Measurements from ENCODE around the gene CDY2B.
"Not testable (repeated sequence)": the region's sequence is repeated elsewhere in the genome, so short reads cannot be mapped to it uniquely, and the experiment has no call there.

CDY2B gene, protein sequence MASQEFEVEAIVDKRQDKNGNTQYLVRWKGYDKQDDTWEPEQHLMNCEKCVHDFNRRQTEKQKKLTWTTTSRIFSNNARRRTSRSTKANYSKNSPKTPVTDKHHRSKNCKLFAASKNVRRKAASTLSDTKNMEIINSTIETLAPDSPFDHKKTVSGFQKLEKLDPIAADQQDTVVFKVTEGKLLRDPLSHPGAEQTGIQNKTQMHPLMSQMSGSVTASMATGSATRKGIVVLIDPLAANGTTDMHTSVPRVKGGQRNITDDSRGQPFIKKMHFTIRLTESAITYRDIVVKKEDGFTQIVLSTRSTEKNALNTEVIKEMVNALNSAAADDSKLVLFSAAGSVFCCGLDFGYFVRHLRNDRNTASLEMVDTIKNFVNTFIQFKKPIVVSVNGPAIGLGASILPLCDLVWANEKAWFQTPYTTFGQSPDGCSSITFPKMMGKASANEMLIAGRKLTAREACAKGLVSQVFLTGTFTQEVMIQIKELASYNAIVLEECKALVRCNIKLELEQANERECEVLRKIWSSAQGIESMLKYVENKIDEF

DNA sequence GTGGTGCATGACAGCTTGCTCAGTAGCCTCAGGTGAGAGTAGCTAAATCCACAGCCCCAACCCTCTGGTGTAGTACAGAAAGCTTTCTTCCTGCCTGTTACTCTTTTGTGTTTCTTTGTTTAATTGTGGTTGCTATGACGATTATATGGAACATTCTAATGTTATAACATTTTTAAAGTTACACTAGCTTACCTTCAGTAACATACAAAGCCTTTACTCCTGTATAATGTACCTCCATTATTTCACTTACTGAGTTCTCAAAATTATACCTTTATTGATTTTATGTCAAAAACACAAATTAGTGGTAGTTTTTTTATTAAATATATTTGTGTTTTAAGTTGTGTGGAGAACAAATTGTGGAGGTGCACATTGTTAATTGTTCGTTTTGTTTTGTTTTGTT, at the start of gene CDY2B:
TSS of gene CDY2B (minus strand) at position 101 of the 400 bp plus-strand sequence. CDS start 328 bp downstream, outside the sequence.
- not testable (repeated sequence) for DNase-seq

DNA sequence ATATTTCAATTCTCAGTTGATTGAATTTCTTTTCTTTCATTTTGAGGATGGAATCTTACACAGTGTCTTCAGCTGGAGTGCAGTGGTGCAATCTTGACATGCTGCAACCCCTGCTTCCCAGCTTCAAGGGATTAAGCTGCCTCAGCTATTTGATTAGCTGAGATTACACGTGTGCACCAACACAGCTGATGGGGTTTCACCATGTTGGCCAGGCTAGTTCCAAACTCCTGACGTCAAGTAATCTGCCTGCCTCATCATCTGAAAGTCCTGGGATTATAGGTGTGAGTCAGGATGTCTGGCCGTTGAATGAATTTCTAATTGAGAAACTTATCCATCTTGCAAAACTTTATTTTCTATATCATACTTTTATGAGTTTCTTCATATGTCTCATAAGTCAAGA, 28.0 kb upstream of the CDY2B start:
- not testable (repeated sequence) for DNase-seq

DNA sequence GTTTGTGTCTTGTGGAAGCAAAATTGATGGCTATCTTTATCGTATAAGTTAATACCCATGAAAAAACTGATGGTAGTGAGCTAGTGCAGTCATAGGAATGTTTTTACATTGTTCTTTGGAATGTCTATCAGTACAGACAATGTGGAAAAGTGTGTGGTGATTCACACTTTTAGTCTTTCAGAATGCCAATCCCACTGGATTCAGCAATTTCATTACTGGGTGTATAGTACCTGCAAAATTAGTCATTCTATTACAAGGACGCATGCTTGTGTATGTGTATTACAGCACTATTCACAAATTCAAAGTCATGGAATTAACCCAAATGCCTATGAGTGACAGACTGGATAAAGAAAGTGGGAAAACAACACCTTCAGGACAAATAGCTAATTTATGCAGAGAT, 27.3 kb upstream of the CDY2B start:
- not testable (repeated sequence) for DNase-seq

DNA sequence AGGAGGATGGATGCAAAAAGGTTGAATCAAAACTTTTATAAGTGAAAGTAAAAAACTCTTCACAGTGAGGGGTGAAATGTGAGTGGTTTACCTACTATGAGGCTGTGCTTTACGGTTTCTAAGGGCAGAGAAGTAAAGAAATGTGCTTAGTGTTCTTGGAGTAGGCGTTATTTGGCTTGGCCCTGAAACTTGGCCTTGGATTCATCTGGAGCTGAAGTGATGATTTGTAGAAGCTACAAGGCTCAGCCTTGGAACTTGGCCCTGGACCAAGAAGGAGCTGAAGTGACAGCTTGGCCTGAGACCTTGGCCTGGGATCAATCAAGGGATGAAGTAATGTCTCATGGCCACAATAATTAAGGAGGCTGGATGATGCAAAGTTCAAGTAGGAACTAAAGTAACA, 1.7 kb upstream of the CDY2B start:
- DNase-seq: not testable (repeated sequence)

DNA sequence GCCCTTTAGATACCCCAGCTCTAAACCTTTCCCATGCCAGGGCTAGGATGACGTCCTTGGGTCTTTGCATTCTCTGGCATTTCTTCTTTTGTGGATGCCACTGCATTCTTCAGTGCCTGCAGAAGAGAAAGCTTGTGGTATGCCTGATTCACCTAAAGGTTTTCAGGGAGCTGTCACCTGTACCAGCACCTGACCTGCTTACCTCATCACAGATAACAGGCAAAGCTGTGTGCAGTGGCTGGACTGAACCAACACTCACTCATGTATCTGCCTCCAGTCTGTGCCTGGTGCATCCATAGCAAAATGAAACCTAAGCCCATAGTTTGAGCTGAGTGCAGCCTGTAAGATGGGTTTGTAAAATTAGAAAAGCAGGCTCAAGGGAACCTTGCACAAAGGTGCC, 3.3 kb downstream of the CDY2B start:
- DNase-seq: not testable (repeated sequence)

DNA sequence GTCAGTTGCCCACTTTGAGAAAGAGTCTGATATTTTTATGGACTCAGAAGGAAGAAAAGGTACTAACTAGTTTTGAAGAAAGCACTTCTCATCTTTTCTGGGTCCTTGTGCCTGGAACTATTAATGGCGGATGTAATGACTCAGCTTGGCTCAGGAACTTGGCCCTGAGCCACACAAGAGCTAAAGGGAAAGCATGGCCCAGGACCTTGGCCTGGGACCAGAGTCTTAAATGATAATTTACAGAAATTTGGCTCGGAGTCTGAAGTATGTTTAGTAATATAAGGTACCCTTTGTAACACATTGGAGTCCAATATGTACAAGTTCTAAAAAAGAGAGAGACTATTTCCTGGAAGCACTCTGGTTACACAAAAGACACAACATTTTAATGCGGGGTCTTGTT, 4.6 kb downstream of the CDY2B start:
- not testable (repeated sequence) for DNase-seq

DNA sequence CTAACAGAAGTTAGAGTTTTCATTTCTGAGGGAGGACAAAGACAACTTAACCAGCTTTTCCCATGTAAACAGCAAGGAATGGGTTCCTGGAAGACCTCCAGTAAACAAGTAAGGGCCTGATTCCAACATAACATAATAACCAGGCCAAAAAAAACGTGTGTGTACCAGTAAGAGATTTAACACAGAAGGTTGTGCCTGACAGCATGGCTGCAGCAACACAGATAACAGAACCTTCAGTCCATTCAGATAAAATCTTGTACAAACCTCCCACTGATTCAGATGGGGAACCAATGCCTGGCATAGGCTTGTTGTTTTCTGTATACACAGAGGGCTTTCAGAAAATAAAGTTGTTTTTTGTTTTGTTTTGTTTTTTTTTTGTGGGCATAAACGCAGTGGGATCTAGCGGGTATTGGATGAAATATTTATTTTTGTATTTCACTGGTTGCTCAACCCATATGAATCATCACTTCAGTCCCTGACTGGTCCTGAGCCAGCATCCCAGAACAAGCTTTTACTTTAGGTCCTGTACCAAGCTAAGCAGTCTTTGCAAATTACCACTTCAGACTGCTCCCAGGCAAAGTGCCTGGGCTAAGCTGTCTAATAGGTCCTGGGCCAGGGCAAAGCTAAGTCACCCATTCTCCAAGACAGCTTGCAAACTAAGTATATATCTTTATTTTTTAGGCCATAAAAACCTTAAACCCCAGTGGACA, 8.7 kb downstream of the CDY2B start:
- not testable (repeated sequence) for DNase-seq

DNA sequence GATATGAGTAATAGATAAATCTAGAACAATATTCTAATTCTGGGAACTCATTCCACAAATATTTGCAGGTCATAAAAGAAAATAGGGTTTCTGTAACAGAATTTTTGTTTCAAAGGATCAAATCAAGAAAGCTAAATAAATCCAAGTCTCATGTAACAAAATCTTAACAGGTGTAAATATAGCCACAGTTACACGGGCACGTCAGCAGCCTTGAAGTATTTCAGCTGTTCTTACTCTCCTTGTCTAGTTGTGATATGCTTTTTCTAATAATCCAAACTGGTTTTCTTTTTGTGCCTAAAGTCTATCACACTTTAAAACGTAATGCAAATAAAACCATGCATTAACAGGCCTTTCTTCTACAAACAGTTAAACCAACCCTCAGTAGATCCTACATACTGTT, 9.3 kb downstream of the CDY2B start:
- DNase-seq: not testable (repeated sequence)

DNA sequence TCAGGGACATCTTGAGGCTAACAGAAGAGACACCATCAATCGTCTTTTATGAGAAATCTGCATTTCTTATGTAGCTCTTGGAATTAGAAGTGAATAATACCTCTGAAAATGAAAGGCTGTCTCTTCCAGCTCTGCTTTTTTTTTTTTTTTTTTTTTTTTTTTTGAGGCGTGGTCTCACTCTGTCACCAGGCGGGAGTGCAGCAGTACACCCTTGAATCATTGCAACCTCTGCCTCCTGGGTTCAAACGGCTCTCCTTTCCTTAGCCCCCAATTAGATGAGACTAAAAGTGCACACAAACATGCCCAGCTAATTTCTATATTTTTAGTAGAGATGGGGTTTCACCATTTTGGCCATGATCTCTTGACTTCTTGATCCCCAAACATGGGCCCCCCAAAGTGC, 12.2 kb downstream of the CDY2B start:
- DNase-seq: not testable (repeated sequence)

DNA sequence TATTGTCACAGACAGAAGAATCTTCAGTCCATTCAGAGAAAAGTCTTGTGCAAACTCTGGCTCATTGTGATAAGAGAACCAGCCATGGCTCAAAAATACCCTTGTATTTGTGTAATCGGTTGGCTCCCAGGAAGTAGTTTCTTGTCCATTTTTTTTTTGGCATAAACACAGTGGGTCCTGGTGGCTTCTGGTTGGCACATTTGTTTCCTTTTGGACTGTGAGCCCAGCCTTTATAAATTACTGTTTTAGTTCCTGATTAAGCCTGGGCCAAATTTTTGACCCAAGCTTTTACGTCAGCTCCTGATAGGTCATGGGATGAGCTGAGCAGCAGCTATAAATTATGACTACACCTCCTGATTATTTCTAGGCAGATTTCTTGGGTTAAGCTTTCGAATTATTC, 19.4 kb downstream of the CDY2B start:
- DNase-seq: not testable (repeated sequence)

DNA sequence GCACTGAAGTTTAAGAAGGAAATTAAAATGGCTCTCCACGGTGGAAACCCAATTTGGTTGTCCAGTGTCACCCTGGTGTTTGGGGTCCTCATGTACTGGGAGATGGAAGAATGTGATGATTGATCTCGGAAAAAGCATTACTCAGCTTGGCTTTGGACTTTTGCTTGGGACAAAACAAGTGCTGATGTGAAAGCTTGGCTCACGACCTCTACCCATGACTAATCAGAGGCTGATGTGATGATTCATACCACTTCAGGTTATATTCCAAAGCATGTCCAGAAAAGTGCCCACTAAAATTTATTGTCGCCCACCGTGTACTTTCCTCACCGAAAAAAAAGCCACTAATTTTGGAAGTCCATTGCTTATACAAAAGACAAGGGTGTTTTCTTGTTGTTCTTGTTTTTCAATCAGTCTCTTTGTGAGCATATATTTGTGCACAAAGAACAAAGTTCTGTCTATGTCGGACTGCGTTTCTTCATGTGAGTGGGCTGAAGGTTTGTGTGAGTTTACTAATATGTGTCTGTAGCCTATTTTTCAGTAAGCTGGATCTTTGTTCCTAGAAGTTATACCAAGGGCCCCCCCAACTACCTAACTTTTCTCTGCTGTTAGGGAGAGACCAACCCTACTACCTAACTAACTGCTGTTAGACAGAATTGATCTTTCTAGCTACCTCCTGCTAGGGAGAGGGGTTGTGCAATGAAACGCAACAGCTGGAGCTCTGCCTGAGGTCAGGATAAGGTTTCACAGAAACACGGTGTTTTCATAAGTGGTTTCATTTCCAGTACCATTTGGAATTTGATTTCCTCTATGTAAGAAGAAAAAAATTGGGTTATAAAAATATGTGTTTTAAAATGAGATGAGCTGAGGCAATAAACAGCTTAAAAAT, 22.8 kb downstream of the CDY2B start:
- DNase-seq: not testable (repeated sequence)

DNA sequence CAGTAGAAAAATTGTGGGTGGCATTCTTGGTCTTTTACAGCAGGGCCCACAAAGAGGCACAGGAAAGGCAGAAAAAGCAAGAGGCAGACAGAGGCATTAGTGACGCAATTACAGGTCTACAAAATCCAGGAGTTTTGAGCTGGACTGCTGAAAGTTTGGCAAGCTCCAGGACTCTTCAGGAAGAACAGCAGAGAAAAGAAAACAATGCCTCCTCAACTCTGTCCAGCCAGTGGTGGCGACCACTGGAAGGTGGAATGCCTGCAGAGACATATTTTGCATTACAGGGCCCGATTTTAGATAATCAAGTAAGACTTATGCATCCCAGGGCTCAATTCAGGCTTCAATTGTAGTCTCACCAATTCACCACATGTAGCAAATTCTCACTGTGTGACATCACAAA, 23.5 kb downstream of the CDY2B start:
- not testable (repeated sequence) for DNase-seq

DNA sequence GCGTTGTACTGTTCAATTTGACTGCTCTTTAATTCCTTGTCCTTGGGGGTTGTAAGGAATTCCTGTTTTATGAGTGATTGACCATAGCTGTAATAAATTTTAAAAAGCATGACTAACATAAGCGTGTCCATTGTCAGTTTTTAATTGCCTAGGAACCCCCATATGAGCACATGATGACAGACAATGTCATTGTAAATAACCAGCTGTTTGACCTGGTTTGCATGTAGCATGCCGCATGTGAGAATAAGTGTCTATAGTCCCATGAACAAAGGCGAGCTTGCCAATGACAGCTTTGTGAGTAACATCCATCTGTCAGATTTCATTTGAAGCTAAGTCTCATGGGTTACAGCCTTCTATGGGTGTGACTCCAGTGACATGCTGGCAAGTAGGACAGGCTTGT, 30.9 kb downstream of the CDY2B start:
- DNase-seq: not testable (repeated sequence)

DNA sequence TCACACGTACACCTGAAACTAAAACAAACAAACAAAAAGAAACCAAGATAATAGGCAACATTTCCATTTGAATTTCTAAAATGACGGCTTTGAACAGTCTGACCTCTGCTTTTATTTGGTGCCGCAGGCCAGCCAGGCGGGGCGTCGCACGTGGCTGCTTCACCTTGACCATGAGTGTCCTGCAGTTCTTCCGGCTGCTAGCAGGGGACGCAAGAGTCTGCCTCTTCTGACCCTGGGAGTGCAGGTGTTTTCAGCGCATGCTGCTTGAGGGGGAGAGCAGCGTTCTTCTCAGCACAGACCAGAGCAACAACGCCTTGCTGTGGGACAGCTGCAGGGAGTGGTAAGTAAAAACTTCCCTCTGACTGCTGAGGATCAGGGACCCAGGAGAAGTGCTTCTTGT, 47.9 kb downstream of the CDY2B start:
- not testable (repeated sequence) for DNase-seq
